Activated naive CD8-positive, alpha-beta T cell treated with anti-CD3 and anti-CD28 coated beads for 36 hours (primary cell): Measurements from ENCODE around the gene AGBL1. TPM values are rescaled to one million over a fixed set of nuclear protein-coding genes. Genes with fewer than 3 reads are reported as not detected.
"Not testable (repeated sequence)": the region's sequence is repeated elsewhere in the genome, so short reads cannot be mapped to it uniquely, and the experiment has no call there.

Experiments used
- DNase-seq: peaks from one replicate; pipeline ENCODE4 v3.0.0; 2021
- H3K27ac Mint-ChIP-seq: one replicate; pipeline ENCODE4 v1.8.0; 2022; ENCODE audit warnings: mild to moderate bottlenecking, moderate library complexity, mixed read lengths
- H3K27me3 Mint-ChIP-seq: one replicate; pipeline ENCODE4 v1.8.0; 2022; ENCODE audit warnings: mild to moderate bottlenecking, mixed read lengths
- H3K36me3 Mint-ChIP-seq: one replicate; pipeline ENCODE4 v1.8.0; 2021; ENCODE audit warnings: mild to moderate bottlenecking, mixed read lengths
- H3K4me1 Mint-ChIP-seq: one replicate; pipeline ENCODE4 v1.8.0; 2021; ENCODE audit warnings: mixed read lengths
- H3K4me3 Mint-ChIP-seq: one replicate; pipeline ENCODE4 v1.8.0; 2022; ENCODE audit warnings: mild to moderate bottlenecking, moderate library complexity, mixed read lengths
- H3K9me3 Mint-ChIP-seq: one replicate; pipeline ENCODE4 v1.8.0; 2022; ENCODE audit warnings: mixed read lengths
- total RNA-seq, 2 experiments: library from RNA; stranded (reverse); gene quantifications; one replicate each; pipeline ENCODE4 v1.2.3, GENCODE V29; 2021

The AGBL1 gene
- total RNA-seq, 2 experiments from 2014 or later: not detected

- Mint-ChIP-seq H3K27ac (no peak overlapping the region), H3K4me1 (no peaks in the 10 kb centered on the region), H3K36me3 (no peaks in the 10 kb centered on the region), H3K27me3 (peaks cover 7% of the 10 kb centered on the region), H3K4me3 (no peak overlapping the region), H3K9me3 (no peaks in the 10 kb centered on the region)
- DNase-seq: no peak
These were observed 953.4 kb downstream of the AGBL1 start for GRCh38 chr15:87033056-87033455.

- Mint-ChIP-seq H3K4me1 (no peaks in the 10 kb centered on the region), H3K27me3 (peaks cover 7% of the 10 kb centered on the region), H3K27ac (no peak overlapping the region), H3K4me3 (no peak overlapping the region), H3K36me3 (no peaks in the 10 kb centered on the region), H3K9me3 (no peaks in the 10 kb centered on the region)
- DNase-seq: no peak
These were observed 955.2 kb downstream of the AGBL1 start for GRCh38 chr15:87034886-87035285.

GRCh38 chr15:87038404-87038803 is 958.7 kb downstream of the AGBL1 start:
- Mint-ChIP-seq H3K36me3 (no peaks in the 10 kb centered on the region), H3K4me3 (no peak overlapping the region), H3K9me3 (no peaks in the 10 kb centered on the region), H3K27ac (no peak overlapping the region), H3K27me3 (no peaks in the 10 kb centered on the region), H3K4me1 (no peaks in the 10 kb centered on the region)
- no peak for DNase-seq

- DNase-seq, H3K36me3 Mint-ChIP-seq, H3K4me1 Mint-ChIP-seq, H3K9me3 Mint-ChIP-seq, H3K27me3 Mint-ChIP-seq, H3K27ac Mint-ChIP-seq, H3K4me3 Mint-ChIP-seq: not testable (repeated sequence)
These were observed 962.9 kb downstream of the AGBL1 start for GRCh38 chr15:87042619-87043018.

GRCh38 chr15:87045746-87046145 is 966.1 kb downstream of the AGBL1 start:
- Mint-ChIP-seq H3K9me3 (no peaks in the 10 kb centered on the region), H3K36me3 (no peaks in the 10 kb centered on the region), H3K4me1 (no peaks in the 10 kb centered on the region), H3K27ac (no peak overlapping the region), H3K27me3 (no peaks in the 10 kb centered on the region), H3K4me3 (no peak overlapping the region)
- DNase-seq: no peak

- no peak for DNase-seq
- H3K4me1 Mint-ChIP-seq: no peaks in the 10 kb centered on the region
- no peak overlapping the region for H3K4me3 Mint-ChIP-seq
- no peaks in the 10 kb centered on the region for H3K9me3 Mint-ChIP-seq
- H3K27ac Mint-ChIP-seq: no peak overlapping the region
- H3K27me3 Mint-ChIP-seq: no peaks in the 10 kb centered on the region
- no peaks in the 10 kb centered on the region for H3K36me3 Mint-ChIP-seq
These were observed 967.7 kb downstream of the AGBL1 start for GRCh38 chr15:87047203-87047965.
